Uterus (tissue), 4 donors: Measurements from ENCODE around the gene AMACR. TPM values are rescaled to one million over a fixed set of nuclear protein-coding genes. Genes with fewer than 3 reads are reported as not detected.
A peak's percentile ranks its signal among the peaks of the same experiment; 100 is the strongest.

Experiments
- DNase-seq, 2 donors: peaks; one replicate each; pipeline ENCODE4 v3.0.0-alpha.2; 2019 to 2020
- H3K27ac ChIP-seq, 2 donors: fragments of 200-600 bp; sonication (generic); 1 replicate in 1 of 2; 2 replicates in 1 of 2; pipeline ENCODE4 v1.5.1; 2016 to 2018
- H3K27me3 ChIP-seq, 2 donors: fragments of 200-600 bp; sonication (generic); one replicate each; pipeline ENCODE4 v1.5.1; 2018 to 2019; ENCODE audit warnings: control low read depth in 1 of 2
- H3K36me3 ChIP-seq, 2 donors: fragments of 200-600 bp; sonication (generic); one replicate each; pipeline ENCODE4 v1.5.1; 2019; ENCODE audit warnings: control low read depth in 1 of 2
- H3K4me1 ChIP-seq, 2 donors: fragments of 200-600 bp; sonication (generic); one replicate each; pipeline ENCODE4 v1.5.1; 2018 to 2019; ENCODE audit warnings: control low read depth in 1 of 2
- H3K4me3 ChIP-seq, 2 donors: fragments of 200-600 bp; sonication (generic); 1 replicate in 1 of 2; 2 replicates in 1 of 2; pipeline ENCODE4 v1.5.1; 2018 to 2019; ENCODE audit warnings: mild to moderate bottlenecking in 1 of 2
- H3K9me3 ChIP-seq, 2 donors: fragments of 200-600 bp; sonication (generic); one replicate each; pipeline ENCODE4 v1.5.1; 2019; ENCODE audit warnings: control low read depth in 1 of 2
- POLR2A ChIP-seq, 2 donors: fragments of 450-650 bp; IDR thresholded peaks; one replicate each; pipeline ENCODE4 v1.6.1; 2016; ENCODE audit warnings: antibody characterized with exemption in 2 of 2, mild to moderate bottlenecking in 1 of 2, moderate library complexity in 1 of 2
- intact Hi-C: fragments of 100-400 bp; cut with DNase I; formaldehyde crosslinking; loops from one replicate; pipeline ENCODE4 v1.15.1; 2023; ENCODE audit warnings: low total_unique reads
- total RNA-seq, 4 donors: library from RNA; depleted of rRNA in 3 of 4; stranded (reverse); fragments of >200 nt in 3 of 4; gene quantifications; one replicate each; pipeline versions ENCODE4 v1.1.0 to v1.2.4, GENCODE V29; 2014 to 2023
- TF ChIP-seq, protein P1 (sequence below), 4 experiments: fragments of 200-600 bp in 2 of 4; fragments of 450-650 bp in 2 of 4; sonication (generic) in 2 of 4; IDR thresholded peaks; one replicate each; pipeline ENCODE4 v1.5.1; 2016 to 2019; ENCODE audit warnings: antibody characterized with exemption in 4 of 4, mild to moderate bottlenecking in 2 of 4, moderate library complexity in 1 of 4
- donor health status: DM: yes; HTN: yes; CAD: no.

AMACR gene
- total RNA-seq, 4 donors from 2014 or later = 7.9 to 14.9 (median 9.0) TPM

DNA sequence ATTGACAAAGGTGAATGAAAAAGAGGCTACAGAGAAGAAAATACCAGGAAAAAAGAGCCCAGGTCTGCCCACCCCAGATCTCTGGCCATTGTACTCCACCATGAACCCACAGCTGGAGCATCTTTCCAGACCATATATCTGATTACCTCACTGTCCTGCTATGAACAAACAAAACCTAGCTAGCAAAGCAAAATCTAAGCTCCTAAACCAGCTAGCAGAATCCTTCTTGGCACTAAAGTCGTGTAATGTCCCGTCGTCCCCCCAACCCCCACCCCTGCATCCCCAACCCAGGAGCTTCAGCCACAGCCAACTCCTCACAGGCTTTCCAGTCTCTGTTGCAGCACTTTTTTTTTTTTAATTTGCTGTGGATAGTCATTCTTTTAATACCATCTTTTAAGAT, 32.6 kb upstream of the AMACR start:
- no peaks in the 10 kb centered on the region for H3K4me1 ChIP-seq
- no peak for TF ChIP-seq POLR2A (IDR thresholded peaks at IDR 0.05)
- TF ChIP-seq, protein P1, sequence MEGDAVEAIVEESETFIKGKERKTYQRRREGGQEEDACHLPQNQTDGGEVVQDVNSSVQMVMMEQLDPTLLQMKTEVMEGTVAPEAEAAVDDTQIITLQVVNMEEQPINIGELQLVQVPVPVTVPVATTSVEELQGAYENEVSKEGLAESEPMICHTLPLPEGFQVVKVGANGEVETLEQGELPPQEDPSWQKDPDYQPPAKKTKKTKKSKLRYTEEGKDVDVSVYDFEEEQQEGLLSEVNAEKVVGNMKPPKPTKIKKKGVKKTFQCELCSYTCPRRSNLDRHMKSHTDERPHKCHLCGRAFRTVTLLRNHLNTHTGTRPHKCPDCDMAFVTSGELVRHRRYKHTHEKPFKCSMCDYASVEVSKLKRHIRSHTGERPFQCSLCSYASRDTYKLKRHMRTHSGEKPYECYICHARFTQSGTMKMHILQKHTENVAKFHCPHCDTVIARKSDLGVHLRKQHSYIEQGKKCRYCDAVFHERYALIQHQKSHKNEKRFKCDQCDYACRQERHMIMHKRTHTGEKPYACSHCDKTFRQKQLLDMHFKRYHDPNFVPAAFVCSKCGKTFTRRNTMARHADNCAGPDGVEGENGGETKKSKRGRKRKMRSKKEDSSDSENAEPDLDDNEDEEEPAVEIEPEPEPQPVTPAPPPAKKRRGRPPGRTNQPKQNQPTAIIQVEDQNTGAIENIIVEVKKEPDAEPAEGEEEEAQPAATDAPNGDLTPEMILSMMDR (IDR thresholded peaks at IDR 0.05) = no peak
- intact Hi-C loops = no loop called here
- no peak overlapping the region for H3K4me3 ChIP-seq
- no peaks in the 10 kb centered on the region for H3K36me3 ChIP-seq
- H3K9me3 ChIP-seq = no peaks in the 10 kb centered on the region
- no peak for DNase-seq
- H3K27me3 ChIP-seq = no peaks in the 10 kb centered on the region
- H3K27ac ChIP-seq = no peak overlapping the region

DNA sequence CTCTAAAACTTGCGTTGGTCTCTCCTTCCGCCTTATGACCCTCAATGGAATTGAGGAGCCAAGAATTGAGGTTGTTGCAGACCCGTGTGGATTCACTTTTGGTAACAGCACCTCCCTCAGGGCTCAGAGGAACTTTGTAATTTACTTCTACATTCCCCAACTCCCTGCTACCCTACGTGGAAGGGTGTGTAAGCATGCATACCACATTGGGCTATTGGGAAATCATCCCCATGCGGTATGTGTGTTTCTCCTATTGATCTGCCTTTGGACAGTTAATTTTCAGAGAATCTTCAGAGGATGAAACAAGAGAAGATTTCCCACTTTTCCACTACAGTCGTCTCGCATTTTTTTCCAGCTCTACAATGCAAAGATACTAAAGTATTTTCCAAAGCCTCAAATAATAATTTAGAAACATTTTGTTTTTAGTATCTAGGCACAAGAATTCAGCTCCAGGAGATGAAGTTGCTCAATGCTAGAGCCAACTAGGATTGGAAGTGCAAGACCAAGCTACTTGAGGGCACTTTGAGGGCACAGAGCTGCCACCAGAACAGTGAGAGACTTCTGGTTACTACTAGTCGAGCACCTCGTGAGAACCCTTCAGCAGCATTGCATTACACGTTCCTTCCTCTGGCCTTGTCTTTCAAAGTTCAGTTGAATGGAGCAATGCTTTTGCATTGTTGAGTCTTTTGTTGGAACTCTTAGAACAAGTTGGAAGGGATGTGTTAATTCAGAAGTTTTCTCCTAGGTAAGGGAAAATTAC, 31.7 kb upstream of the AMACR start:
- no peaks in the 10 kb centered on the region for H3K36me3 ChIP-seq
- no peak for DNase-seq
- H3K9me3 ChIP-seq = no peaks in the 10 kb centered on the region
- no peak for TF ChIP-seq POLR2A (IDR thresholded peaks at IDR 0.05)
- TF ChIP-seq, protein P1 (IDR thresholded peaks at IDR 0.05) = no peak
- intact Hi-C loops = no loop called here
- no peaks in the 10 kb centered on the region for H3K27me3 ChIP-seq
- H3K4me1 ChIP-seq = no peaks in the 10 kb centered on the region
- H3K27ac ChIP-seq = no peak overlapping the region
- no peak overlapping the region for H3K4me3 ChIP-seq

DNA sequence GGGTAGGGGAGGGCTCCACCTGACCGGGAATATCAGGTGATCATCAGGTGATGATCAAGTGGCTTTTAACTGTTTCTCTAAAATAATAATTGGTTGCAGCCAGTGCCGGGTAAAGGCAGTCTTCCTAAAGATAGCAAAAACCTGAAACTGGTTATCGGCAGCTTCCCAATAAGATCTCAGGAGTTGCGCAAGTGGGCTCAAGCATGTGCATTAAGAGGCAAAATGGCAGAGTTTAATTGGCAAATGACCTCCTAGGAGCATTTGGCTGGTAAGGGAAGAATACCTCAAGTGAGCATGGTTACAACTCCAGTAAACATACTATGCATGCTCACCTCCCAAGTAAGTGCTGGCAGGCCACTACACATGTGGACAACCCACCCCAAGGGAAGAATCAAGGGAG, 31.0 kb upstream of the AMACR start:
- no peaks in the 10 kb centered on the region for H3K9me3 ChIP-seq
- H3K4me3 ChIP-seq = no peak overlapping the region
- H3K36me3 ChIP-seq = no peaks in the 10 kb centered on the region
- H3K27me3 ChIP-seq = no peaks in the 10 kb centered on the region
- H3K27ac ChIP-seq = no peak overlapping the region
- TF ChIP-seq POLR2A (IDR thresholded peaks at IDR 0.05) = no peak
- TF ChIP-seq, protein P1 (IDR thresholded peaks at IDR 0.05) = no peak
- no peaks in the 10 kb centered on the region for H3K4me1 ChIP-seq
- DNase-seq = no peak
- intact Hi-C loops = no loop called here

DNA sequence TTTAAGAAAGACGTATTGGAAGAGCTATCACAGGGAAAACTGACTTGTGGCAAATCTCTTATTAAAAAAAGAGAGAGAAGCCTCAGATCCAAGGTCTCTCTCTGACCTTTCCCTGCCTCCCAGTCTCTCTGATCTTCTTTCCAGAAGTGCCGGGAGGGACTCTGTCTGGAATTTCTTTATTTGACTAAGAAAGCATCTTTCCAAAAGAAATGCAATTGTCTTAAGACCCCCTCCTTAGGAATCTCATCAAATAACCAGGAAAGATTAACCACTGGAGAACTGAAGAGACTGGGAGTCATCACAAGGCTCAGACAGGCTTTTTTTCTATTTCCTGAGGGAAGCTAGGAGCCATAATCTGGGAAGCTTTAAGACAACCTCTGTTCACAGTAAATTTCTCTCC, 30.5 kb upstream of the AMACR start:
- Histone ChIP-seq H3K9me3 (no peaks in the 10 kb centered on the region), H3K36me3 (no peaks in the 10 kb centered on the region), H3K27ac (no peak overlapping the region), H3K27me3 (no peaks in the 10 kb centered on the region), H3K4me3 (no peak overlapping the region), H3K4me1 (no peaks in the 10 kb centered on the region)
- TF ChIP-seq POLR2A (IDR thresholded peaks at IDR 0.05) = no peak
- TF ChIP-seq, protein P1 (IDR thresholded peaks at IDR 0.05) = no peak
- intact Hi-C loops = no loop called here
- no peak for DNase-seq

DNA sequence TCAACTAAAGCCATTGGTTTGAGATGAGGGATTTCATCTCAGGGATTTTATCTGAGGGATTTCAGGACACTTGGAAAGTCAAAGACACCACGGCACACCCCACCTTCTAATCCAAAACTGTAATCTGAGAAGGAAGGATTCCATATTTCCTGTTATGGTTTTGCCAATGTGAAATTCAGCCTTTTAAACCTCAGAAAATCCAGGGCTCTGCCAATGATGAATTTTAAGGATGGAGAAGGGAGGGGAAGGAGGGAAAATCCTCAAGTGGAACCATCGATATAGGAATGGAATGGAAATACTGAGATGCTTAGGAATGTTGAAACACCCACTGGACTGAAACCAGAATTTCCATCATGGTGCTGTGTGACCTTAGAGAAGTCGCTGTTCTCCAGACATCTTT, 29.9 kb upstream of the AMACR start:
- intact Hi-C loops = no loop called here
- H3K36me3 ChIP-seq = no peaks in the 10 kb centered on the region
- no peak for DNase-seq
- no peaks in the 10 kb centered on the region for H3K9me3 ChIP-seq
- no peak overlapping the region for H3K4me3 ChIP-seq
- peak overlapping the region in 1 of 2 donors; percentile 17 for H3K27ac ChIP-seq
- H3K27me3 ChIP-seq = no peaks in the 10 kb centered on the region
- H3K4me1 ChIP-seq = no peaks in the 10 kb centered on the region
- TF ChIP-seq POLR2A (IDR thresholded peaks at IDR 0.05) = no peak
- TF ChIP-seq, protein P1 (IDR thresholded peaks at IDR 0.05) = no peak
